Peyer's patch (tissue), 4 donors: ENCODE results near the gene SURF2.

Experiments used
- POLR2A ChIP-seq, 2 donors: fragments of 450-650 bp; IDR thresholded peaks; one replicate each; pipeline ENCODE4 v1.5.1; 2017; ENCODE audit warnings: antibody characterized with exemption in 2 of 2, mild to moderate bottlenecking in 2 of 2, moderate library complexity in 2 of 2
- TF ChIP-seq, protein P1 (sequence below), 6 experiments: fragments of 450-650 bp in 4 of 6; fragments of 200-600 bp in 2 of 6; sonication (generic) in 1 of 6; IDR thresholded peaks; one replicate each; pipeline ENCODE4 v1.5.1; 2017 to 2019; ENCODE audit warnings: antibody characterized with exemption in 6 of 6, mild to moderate bottlenecking in 3 of 6, moderate library complexity in 1 of 6

- TF ChIP-seq, protein P1, sequence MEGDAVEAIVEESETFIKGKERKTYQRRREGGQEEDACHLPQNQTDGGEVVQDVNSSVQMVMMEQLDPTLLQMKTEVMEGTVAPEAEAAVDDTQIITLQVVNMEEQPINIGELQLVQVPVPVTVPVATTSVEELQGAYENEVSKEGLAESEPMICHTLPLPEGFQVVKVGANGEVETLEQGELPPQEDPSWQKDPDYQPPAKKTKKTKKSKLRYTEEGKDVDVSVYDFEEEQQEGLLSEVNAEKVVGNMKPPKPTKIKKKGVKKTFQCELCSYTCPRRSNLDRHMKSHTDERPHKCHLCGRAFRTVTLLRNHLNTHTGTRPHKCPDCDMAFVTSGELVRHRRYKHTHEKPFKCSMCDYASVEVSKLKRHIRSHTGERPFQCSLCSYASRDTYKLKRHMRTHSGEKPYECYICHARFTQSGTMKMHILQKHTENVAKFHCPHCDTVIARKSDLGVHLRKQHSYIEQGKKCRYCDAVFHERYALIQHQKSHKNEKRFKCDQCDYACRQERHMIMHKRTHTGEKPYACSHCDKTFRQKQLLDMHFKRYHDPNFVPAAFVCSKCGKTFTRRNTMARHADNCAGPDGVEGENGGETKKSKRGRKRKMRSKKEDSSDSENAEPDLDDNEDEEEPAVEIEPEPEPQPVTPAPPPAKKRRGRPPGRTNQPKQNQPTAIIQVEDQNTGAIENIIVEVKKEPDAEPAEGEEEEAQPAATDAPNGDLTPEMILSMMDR (IDR thresholded peaks at IDR 0.05): no peak
- no peak for TF ChIP-seq POLR2A (IDR thresholded peaks at IDR 0.05)
Measured at GRCh38 chr9:133393399-133393798, 37.0 kb downstream of the SURF2 start.
